ENCODE measurements around the gene AUH.

The AUH gene

DNA sequence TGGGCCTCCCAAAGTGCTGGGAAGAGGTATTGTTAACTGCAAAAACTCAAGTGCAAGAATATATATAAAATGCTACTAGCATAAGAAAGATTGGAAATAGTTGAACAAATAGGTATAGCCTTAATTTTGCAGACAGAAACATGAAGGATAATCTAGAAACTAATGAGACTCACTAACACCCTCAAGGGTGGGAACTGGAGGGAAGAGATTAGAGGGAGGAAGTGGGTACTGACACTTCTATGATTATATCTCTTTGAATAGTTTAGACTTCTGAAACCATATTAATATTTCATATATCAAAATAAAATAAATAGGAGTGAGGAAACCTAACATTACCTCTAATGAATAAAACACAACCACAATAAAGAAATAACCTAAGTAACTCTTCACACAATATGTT is 23.0 kb downstream of the AUH start:
- no peak for DNase-seq (ENCODE audit: low read depth)

- DNase-seq (ENCODE audit: low read depth) = no peak
Measured at GRCh38 chr9:91336786-91337185, 24.9 kb downstream of the AUH start.

- DNase-seq (ENCODE audit: low read depth) = no peak
Measured at GRCh38 chr9:91334053-91334452, 27.7 kb downstream of the AUH start.

DNA sequence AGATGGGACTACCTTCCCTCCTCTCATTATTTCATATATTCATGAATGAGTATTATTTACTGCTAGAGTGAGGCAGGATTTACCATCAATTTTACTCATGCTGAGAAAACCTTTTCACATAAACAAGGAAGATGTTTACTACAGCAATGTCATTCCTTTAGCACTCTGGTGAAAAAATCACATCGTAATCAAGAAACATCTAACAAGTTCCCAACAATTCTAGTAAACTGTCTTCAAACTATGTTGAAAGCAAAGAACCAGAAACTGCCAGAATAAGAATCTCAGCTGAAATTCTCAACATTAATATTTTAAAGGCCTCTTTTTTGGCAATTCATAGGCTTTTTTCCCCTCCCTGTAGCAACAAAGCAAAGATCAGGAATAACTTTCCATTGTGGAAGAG is 28.2 kb downstream of the AUH start:
- no peak for DNase-seq (ENCODE audit: low read depth)

DNA sequence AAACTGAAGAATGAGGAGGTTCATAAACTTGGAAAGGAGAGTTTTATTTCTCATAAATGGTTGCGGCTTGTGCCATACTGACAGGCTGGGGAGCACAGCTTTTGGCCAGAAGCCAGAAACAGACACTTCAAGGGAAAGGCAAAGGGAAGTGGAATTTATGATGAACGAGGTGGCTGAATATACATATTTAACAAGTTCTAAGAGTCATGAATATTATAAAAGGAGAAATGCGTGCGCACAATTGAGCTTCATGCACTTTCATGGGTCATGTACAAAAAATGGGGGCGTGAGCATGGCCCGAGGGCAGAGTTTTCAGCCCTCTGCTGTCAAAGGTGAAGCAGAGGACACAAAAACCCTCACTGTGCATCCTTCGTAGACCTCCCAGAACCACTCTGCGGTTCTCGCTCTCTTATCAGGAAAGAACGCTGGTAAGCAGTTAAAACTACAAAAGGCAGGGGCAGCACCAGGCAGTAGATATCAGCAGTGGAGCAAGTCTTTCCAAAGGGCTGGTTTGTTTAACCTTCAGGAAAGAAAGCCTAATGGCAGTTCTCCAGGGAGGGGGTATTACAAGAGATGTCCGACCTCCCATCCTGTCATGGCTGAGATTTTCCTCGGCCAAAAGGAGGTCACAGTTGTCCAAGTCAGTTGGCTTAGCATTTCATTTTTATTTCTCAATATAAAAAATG is 29.0 kb downstream of the AUH start:
- no peak for DNase-seq (ENCODE audit: low read depth)

GRCh38 chr9:91331849-91332248 is 29.9 kb downstream of the AUH start:
- DNase-seq (ENCODE audit: low read depth) = no peak

DNA sequence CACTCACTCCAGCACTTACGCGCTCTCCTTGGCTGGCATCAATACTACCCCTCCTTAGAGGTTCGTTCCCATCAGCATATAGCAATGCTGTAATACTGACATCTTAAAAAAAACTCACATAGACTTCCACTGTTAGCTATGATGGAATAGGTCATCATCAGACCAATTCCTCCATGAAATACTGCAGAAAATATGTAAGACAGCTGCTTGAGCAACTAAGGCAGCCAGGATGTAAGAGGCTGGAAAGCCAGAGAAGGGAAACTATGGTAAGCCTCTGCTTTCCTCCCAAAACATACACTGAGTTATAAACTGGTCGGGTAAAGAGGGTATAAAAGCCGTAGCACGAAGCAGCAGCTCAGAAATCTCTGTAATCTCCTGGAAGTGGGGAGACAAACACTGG is 33.5 kb downstream of the AUH start:
- DNase-seq (ENCODE audit: low read depth) = no peak

DNA sequence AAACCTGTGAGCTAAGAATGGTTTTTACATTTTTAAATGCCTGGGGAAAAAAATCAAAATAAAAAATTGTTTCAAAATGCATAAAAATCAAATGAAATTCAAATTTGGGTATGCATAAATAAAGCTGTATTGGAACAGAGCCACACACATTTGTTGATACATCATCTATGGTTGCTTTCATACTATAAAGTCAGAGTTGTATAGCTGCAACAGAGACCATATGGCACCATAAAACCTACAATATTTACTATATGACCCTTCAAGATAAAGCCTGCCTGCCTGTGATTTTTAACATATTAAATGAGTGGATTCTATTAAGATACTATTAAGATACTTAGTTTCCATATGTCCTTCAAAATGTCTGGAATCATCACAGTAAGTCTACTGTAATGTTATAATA is 40.0 kb downstream of the AUH start:
- DNase-seq (ENCODE audit: low read depth) = no peak

GRCh38 chr9:91320299-91320698 is 41.4 kb downstream of the AUH start:
- DNase-seq (ENCODE audit: low read depth) = no peak

- DNase-seq (ENCODE audit: low read depth) = no peak
Measured at GRCh38 chr9:91316093-91316492, 45.6 kb downstream of the AUH start.

GRCh38 chr9:91315191-91315590 is 46.5 kb downstream of the AUH start:
- no peak for DNase-seq (ENCODE audit: low read depth)

DNA sequence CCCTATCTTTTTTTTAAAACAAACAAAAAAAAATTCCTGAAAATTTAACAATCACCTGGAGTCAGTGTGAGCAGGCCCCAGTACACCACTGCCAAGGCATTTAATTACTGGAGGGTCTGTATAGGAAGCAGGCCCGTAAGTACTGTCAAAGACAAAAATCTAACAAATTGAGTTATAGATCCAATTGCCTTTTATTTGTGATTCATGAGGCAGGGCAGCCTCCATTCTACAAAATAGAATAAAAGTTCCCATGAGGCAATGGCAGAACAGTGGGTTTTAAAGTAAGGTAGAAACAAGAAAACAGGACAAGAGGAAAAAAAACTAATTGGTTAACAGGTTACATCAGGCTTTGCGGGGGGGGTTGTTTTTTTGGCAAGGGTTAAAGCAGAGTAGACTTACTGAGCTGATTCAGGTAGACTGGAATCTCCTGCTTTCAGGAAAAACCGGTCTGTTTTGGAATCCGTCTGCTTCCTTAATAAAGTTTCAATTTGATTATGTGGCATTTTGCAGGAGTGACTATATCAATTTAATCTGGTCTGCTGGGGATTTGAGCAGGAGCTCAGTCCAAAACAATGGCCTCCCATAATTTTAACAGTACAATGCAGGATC is 48.9 kb downstream of the AUH start:
- DNase-seq (ENCODE audit: low read depth) = no peak

- no peak for DNase-seq (ENCODE audit: low read depth)
Measured at GRCh38 chr9:91310037-91310436, 51.7 kb downstream of the AUH start.

DNA sequence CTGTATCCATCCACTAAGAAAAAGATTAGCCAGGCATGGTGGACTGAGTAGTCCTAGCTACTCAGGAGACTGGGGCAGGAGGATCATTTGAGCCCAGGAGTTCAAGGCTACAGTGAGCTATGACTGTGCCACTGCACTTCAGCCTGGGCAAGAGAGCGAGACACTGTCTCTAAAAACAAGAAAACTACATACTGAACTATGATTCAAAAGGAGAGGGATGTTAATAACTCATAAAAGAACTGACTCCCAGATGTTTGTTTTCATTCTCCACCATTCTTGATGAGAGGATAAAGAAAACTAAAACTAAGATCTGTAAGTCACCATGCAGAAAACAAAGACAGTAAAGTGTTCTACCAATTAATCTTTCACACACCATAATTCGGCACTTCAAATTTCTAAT is 53.5 kb downstream of the AUH start:
- no peak for DNase-seq (ENCODE audit: low read depth)

DNA sequence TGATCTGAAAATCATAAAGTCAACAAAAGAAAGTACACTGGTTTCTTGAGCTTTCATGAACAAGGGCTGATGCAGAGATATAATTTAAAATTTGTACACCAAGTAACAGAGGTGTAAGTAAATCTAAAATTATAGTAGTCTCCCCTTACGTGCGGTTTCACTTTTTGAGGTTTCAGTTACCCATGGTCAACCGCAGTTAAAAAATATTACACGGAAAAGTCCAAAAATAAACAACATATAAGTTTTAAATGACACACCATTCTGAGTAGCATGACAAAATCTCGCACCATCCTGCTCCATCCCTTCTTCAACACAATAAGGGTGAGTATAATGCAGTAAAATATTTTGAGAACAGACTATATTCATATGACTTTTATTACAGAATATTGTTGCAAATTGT is 54.4 kb downstream of the AUH start:
- no peak for DNase-seq (ENCODE audit: low read depth)

DNA sequence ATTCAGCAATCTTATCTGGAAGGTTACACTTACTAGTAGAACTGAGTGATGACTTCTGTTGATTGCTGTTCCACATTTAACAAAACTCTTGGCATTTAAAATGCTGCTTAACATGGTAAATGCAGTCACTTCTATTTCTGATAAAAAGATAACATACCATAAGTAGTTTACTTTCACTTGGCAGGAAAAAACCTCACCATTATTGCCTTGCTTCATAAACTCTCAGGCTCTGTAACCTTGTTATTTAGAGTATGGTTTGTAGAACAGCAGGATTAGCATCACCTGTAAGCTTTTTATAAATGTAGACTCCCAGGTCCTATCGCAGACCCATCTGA is 55.5 kb downstream of the AUH start:
- DNase-seq (ENCODE audit: low read depth) = no peak

DNA sequence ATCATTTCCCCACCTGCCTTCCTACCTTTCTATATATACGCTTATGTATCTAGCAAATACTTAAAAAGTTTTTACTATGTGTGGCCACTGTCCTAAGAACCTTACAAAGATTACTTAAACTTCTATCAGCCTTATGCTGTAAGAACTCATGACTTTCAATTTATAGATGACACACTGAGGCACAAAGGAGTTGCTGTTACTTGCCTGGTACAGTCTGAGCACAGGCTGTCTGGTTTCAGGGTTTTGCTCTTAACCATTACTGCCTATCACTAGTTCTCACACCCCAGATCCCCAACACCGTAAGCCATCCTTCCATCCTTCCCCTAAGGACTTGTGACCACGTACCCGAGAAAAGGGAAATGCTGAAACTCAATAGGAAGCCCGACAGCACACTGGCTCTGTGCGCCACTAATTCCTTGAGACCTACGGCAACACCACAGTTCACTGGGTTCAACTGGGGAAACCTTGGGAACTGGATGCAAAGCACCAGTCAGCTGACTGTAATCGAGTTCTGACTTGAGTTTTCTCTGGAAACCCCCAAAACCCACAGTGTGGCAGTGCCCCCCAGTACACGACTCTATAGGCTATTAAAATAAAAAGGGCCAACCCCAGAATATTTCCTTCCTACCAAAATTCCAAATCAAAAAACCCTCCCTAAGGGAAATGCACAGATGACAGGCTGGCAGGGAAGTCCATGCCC is 56.0 kb downstream of the AUH start:
- no peak for DNase-seq (ENCODE audit: low read depth)

GRCh38 chr9:91303741-91304415 is 57.8 kb downstream of the AUH start:
- DNase-seq (ENCODE audit: low read depth) = no peak

- peak; percentile 17 for DNase-seq (ENCODE audit: low read depth)
Measured at GRCh38 chr9:91302831-91303230, 58.9 kb downstream of the AUH start.

DNA sequence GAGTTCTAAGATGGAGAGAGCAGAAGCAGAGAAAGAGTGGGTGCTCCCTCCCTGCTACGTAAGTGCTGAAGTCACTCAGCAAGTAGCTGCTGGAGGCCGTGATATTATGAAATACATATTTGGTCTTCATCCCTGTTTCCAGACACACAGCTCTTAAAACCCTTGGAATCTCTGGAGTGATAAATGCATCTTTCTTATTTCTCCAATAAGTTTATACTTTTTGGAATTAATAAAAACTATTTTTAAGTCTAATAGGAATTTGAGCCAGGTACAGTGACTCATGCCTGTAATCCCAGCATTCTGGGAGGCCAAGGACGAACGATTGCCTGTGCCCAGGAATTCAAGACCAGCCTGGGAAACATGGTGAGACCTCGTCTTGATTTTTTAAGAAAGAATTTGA is 60.6 kb downstream of the AUH start:
- no peak for DNase-seq (ENCODE audit: low read depth)

DNA sequence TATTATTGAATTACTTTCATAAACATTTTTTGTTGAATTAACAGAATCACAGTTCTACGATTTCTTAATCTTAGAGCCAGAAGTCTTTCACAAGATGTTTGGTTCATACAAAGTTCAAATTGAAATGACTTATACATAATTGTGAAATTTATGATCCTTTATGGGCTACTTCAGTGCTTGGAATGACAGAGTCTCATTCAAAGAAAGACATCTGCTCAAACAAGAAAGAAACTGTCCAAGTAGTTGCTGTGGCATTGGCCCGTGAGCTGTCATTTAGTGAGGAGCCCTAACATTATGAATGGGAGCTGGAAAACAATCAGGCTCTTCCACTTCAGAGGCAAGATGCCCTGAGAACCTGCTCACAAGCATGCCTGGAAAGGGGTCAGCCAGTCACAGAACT is 63.4 kb downstream of the AUH start:
- no peak for DNase-seq (ENCODE audit: low read depth)

DNA sequence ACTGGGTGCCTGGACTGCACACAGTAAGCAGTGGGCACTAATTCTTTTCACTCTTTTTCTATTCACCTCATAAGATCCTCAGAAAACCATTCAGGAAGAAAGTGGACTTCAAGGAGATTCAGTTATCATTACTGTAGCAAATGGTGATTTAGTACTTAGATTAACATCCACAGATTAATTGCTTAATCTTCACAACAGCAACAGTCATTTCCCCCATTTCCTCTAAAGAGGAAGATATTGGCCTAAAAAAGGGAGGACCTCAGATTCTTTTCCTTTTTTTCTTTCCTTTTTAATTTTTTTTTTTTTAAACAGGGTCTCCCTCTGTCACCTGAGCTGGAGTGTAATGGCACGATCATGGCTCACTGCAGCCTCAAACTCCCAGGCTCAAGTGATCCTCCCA is 64.4 kb downstream of the AUH start:
- no peak for DNase-seq (ENCODE audit: low read depth)

- DNase-seq (ENCODE audit: low read depth) = no peak
Measured at GRCh38 chr9:91296354-91296753, 65.4 kb downstream of the AUH start.
